CD4-positive, CD25-positive, alpha-beta regulatory T cell (primary cell): ENCODE measurements around the gene AGAP1. TPM values are rescaled to one million over a fixed set of nuclear protein-coding genes. Genes with fewer than 3 reads are reported as not detected.
A peak's percentile ranks its signal among the peaks of the same experiment; 100 is the strongest.

Experiments
- ATAC-seq, 2 donors: fragments of 150-1000 bp; cut with Tn5 transposase; one replicate each; pipeline ENCODE4 v1.10.0; 2021; ENCODE audit warnings: low read depth in 2 of 2, moderate number of reproducible peaks in 2 of 2, moderate library complexity in 1 of 2
- DNase-seq, 3 donors: peaks; one replicate each; pipeline versions ENCODE4 v3.0.0 to v3.0.0-alpha.2; 2012 to 2022; ENCODE audit warnings: mixed read lengths in 1 of 3
- H3K27ac ChIP-seq: one replicate; pipeline ENCODE4 v1.7.0; 2013; ENCODE audit warnings: mild to moderate bottlenecking, low read length; ENCODE audit not compliant: insufficient read depth, poor library complexity, severe bottlenecking
- H3K27me3 ChIP-seq: one replicate; pipeline ENCODE4 v1.7.0; 2013; ENCODE audit warnings: low read length; ENCODE audit not compliant: control insufficient read depth, insufficient read depth
- H3K36me3 ChIP-seq: one replicate; pipeline ENCODE4 v1.7.0; 2013; ENCODE audit warnings: mild to moderate bottlenecking, low read length, moderate library complexity; ENCODE audit not compliant: control insufficient read depth, insufficient read depth
- H3K4me1 ChIP-seq: 2 replicates; pipeline ENCODE4 v1.7.0; 2013; ENCODE audit warnings: mild to moderate bottlenecking, low read length; ENCODE audit not compliant: insufficient read depth, control insufficient read depth, poor library complexity, severe bottlenecking
- H3K4me3 ChIP-seq: one replicate; pipeline ENCODE4 v1.7.0; 2013; ENCODE audit warnings: low read depth, mild to moderate bottlenecking, low read length, moderate library complexity
- H3K9me3 ChIP-seq, 2 experiments: 1 replicate in 1 of 2; 2 replicates in 1 of 2; pipeline ENCODE4 v1.7.0; 2013; ENCODE audit warnings: low read length in 2 of 2, mild to moderate bottlenecking in 1 of 2, moderate library complexity in 1 of 2; ENCODE audit not compliant: control insufficient read depth in 2 of 2
- H3K27ac Mint-ChIP-seq, 3 donors: one replicate each; pipeline ENCODE4 v1.8.0; 2020 to 2022; ENCODE audit warnings: mild to moderate bottlenecking in 3 of 3, mixed read lengths in 3 of 3, moderate library complexity in 2 of 3
- H3K27me3 Mint-ChIP-seq: one replicate; pipeline ENCODE4 v1.8.0; 2022; ENCODE audit warnings: mild to moderate bottlenecking, mixed read lengths
- H3K36me3 Mint-ChIP-seq: one replicate; pipeline ENCODE4 v1.8.0; 2020; ENCODE audit warnings: mixed read lengths
- H3K4me1 Mint-ChIP-seq, 4 donors: one replicate each; pipeline ENCODE4 v1.8.0; 2020 to 2022; ENCODE audit warnings: mixed read lengths in 4 of 4, mild to moderate bottlenecking in 1 of 4
- H3K4me3 Mint-ChIP-seq, 4 donors: one replicate each; pipeline ENCODE4 v1.8.0; 2020 to 2022; ENCODE audit warnings: mild to moderate bottlenecking in 4 of 4, mixed read lengths in 4 of 4, moderate library complexity in 3 of 4
- H3K9me3 Mint-ChIP-seq, 7 donors: one replicate each; pipeline ENCODE4 v1.8.0; 2020 to 2022; ENCODE audit warnings: mixed read lengths in 7 of 7, mild to moderate bottlenecking in 3 of 7, moderate library complexity in 2 of 7
- polyA plus RNA-seq, 4 donors: library from polyadenylated mRNA; unstranded; fragments of 300-500 nt; fragmentation: Illumina TruSeq; gene quantifications; one replicate each; pipeline ENCODE4 v1.2.3, GENCODE V29; 2021
- total RNA-seq: library from RNA; stranded (reverse); gene quantifications from one replicate; pipeline ENCODE4 v1.2.3, GENCODE V29; 2022

AGAP1 gene
- total and polyA plus RNA-seq, 5 donors from 2014 or later: 0.99 TPM; not detected in 4

DNA sequence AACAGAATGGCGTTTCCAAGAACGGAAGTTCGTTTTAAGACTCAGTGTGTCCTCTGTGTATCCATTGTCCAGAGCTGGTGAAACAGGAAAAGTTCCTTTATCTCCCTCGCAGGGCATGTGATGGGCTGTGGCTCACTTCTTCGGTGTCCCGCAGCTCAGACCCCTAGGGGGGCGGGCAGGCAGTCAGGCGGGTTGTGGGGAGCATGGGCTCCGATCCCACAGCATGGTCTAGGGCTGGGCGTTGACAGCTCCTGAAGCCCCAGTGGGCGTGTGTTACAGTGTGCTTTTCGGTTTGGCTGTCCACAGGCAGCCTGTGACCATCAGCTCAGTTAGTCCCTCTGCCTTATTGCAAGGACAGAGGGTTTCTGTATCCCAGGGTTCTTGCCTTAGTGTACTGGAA, 319.6 kb downstream of the AGAP1 start:
- Histone ChIP-seq H3K27ac (no peak overlapping the region), H3K27me3 (no peaks in the 10 kb centered on the region), H3K36me3 (no peaks in the 10 kb centered on the region), H3K4me3 (no peak overlapping the region), H3K9me3 (no peaks in the 10 kb centered on the region), H3K4me1 (no peaks in the 10 kb centered on the region)
- no peak overlapping the region for H3K4me3 Mint-ChIP-seq
- no peak overlapping the region for H3K27ac Mint-ChIP-seq
- no peak for DNase-seq
- H3K27me3 Mint-ChIP-seq: no peaks in the 10 kb centered on the region
- peaks cover 0 to 2% (median 0%) of the 10 kb centered on the region in 7 donors for H3K9me3 Mint-ChIP-seq
- ATAC-seq: no peak
- no peaks in the 10 kb centered on the region for H3K36me3 Mint-ChIP-seq
- H3K4me1 Mint-ChIP-seq: no peaks in the 10 kb centered on the region

GRCh38 chr2:235820571-235820970, 326.7 kb downstream of the AGAP1 start:
- Mint-ChIP-seq H3K27me3 (no peaks in the 10 kb centered on the region), H3K27ac (no peak overlapping the region)

DNA sequence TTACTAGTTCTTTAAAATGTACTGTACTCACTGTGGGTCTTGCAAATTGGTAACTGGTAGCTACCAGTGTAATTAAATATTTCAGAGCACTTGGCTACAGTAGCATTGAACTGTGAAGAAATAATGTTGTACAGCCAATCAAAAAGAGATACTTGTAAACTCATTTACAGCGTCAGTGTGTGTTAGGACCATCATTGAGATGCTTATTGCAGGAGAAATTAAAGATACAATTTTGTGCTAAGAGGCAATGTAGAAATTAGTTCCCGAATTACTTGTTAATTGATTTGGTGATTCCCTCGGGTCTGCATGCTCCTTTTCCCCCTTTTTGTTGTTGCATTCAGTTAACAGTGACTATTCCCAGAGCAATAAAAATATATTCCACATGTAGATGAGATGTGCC, 330.5 kb downstream of the AGAP1 start:
- no peak for DNase-seq
- Histone ChIP-seq H3K27ac (no peak overlapping the region), H3K36me3 (no peaks in the 10 kb centered on the region), H3K4me3 (no peak overlapping the region), H3K27me3 (no peaks in the 10 kb centered on the region), H3K4me1 (no peaks in the 10 kb centered on the region), H3K9me3 (no peaks in the 10 kb centered on the region)
- H3K27me3 Mint-ChIP-seq: no peaks in the 10 kb centered on the region
- H3K4me1 Mint-ChIP-seq: no peaks in the 10 kb centered on the region
- peaks cover 0 to 4% (median 0%) of the 10 kb centered on the region in 7 donors for H3K9me3 Mint-ChIP-seq
- peak overlapping the region in 1 of 3 donors; percentile 8 for H3K27ac Mint-ChIP-seq
- H3K4me3 Mint-ChIP-seq: no peak overlapping the region
- no peak for ATAC-seq
- H3K36me3 Mint-ChIP-seq: no peaks in the 10 kb centered on the region

More at GRCh38 chr2:235820571-235820970, 326.7 kb downstream of the AGAP1 start:
- Histone ChIP-seq H3K27me3 (no peaks in the 10 kb centered on the region), H3K9me3 (no peaks in the 10 kb centered on the region), H3K36me3 (no peaks in the 10 kb centered on the region), H3K4me1 (no peaks in the 10 kb centered on the region), H3K27ac (no peak overlapping the region), H3K4me3 (no peak overlapping the region)
- H3K9me3 Mint-ChIP-seq: peaks cover 0 to 4% (median 0%) of the 10 kb centered on the region in 7 donors
- no peak overlapping the region for H3K4me3 Mint-ChIP-seq
- no peaks in the 10 kb centered on the region for H3K4me1 Mint-ChIP-seq
- ATAC-seq (no peak), DNase-seq (no peak)
- H3K36me3 Mint-ChIP-seq: no peaks in the 10 kb centered on the region

- H3K9me3 Mint-ChIP-seq: peaks cover 0 to 4% (median 0%) of the 10 kb centered on the region in 7 donors
- Histone ChIP-seq H3K36me3 (no peaks in the 10 kb centered on the region), H3K4me1 (no peaks in the 10 kb centered on the region), H3K4me3 (no peak overlapping the region), H3K9me3 (no peaks in the 10 kb centered on the region), H3K27ac (no peak overlapping the region), H3K27me3 (no peaks in the 10 kb centered on the region)
- ATAC-seq: no peak
- H3K4me1 Mint-ChIP-seq: no peaks in the 10 kb centered on the region
- H3K27ac Mint-ChIP-seq: no peak overlapping the region
- no peak for DNase-seq
- no peaks in the 10 kb centered on the region for H3K27me3 Mint-ChIP-seq
- H3K4me3 Mint-ChIP-seq: no peak overlapping the region
- no peaks in the 10 kb centered on the region for H3K36me3 Mint-ChIP-seq
Observed at GRCh38 chr2:235825946-235826345, 332.1 kb downstream of the AGAP1 start.

DNA sequence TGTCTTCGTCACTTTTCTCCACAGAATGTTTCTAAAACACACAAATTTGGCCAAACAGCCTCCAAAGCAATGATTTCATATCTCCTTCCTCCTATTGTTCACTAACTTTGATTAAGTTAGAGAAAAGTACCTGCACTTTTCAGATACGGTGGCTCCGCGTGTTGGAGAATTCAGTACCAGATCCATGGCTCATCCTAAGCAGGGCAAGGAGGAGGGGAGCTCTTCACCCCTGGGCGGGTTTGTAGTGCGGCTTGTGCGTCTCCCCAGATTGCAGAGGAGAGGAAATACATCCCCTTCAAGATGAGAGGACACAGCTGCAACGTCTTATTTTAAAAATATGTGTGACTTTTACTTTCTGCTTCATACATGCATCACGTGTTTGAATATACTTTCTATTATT, 333.0 kb downstream of the AGAP1 start:
- DNase-seq (no peak), ATAC-seq (no peak)
- H3K4me3 Mint-ChIP-seq: no peak overlapping the region
- H3K36me3 Mint-ChIP-seq: no peaks in the 10 kb centered on the region
- H3K27me3 ChIP-seq: no peaks in the 10 kb centered on the region
- no peak overlapping the region for H3K4me3 ChIP-seq
- peaks cover 0 to 4% (median 0%) of the 10 kb centered on the region in 7 donors for H3K9me3 Mint-ChIP-seq
- H3K36me3 ChIP-seq: no peaks in the 10 kb centered on the region
- no peaks in the 10 kb centered on the region for H3K27me3 Mint-ChIP-seq
- no peaks in the 10 kb centered on the region for H3K4me1 ChIP-seq
- no peaks in the 10 kb centered on the region for H3K9me3 ChIP-seq
- H3K4me1 Mint-ChIP-seq: no peaks in the 10 kb centered on the region
- H3K27ac ChIP-seq: no peak overlapping the region
- H3K27ac Mint-ChIP-seq: no peak overlapping the region

DNA sequence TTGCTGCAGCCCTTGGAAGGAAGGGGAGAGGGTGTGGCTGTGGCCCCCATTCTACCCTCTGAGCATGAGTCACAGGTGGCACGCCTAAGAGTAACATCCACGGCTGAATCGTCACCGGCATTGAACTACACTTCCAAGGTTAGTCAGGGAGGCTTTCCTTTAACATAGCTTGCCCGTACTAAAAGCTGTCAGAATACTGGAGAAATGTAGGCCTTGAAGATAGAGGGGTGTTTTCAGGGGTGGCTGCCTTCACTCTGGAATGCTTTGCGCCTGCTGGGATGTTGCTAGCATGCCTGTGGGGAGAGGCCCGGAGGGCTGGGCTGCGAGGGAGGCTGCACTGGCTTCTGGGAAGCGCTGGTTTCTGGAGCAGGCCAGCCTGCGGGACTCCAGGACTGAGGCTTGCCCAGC, 333.7 kb downstream of the AGAP1 start:
- peaks cover 0 to 2% (median 0%) of the 10 kb centered on the region in 7 donors for H3K9me3 Mint-ChIP-seq

DNA sequence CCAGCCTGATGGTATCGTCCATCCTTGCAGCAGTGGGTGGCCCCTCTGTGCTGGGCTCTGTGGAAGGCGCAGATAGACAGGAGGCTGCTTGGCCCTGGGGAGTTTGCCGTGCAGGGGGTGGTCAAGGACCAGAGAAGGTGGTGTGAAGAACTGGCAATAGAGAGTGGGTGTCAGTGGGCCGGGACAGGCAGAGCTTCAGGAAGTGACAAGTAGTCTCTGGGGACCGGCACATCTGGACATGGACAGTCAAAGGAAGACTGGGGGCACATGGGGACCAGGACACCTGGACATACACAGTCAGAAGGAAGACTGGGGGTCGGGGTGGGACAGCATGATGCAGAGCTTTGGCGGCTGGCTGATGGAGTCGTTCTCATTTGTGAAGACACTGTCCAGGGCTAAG, 335.9 kb downstream of the AGAP1 start:
- H3K9me3 Mint-ChIP-seq: no peaks in the 10 kb centered on the region
- H3K27ac ChIP-seq: no peak overlapping the region
- ATAC-seq: no peak

More for the DNA sequence above, 333.7 kb downstream of the AGAP1 start:
- Mint-ChIP-seq H3K4me1 (no peaks in the 10 kb centered on the region), H3K27me3 (peaks cover 3% of the 10 kb centered on the region), H3K27ac (no peak overlapping the region), H3K4me3 (no peak overlapping the region), H3K36me3 (no peaks in the 10 kb centered on the region)
- no peaks in the 10 kb centered on the region for H3K9me3 ChIP-seq
- H3K27ac ChIP-seq: no peak overlapping the region
- H3K4me3 ChIP-seq: no peak overlapping the region
- H3K36me3 ChIP-seq: no peaks in the 10 kb centered on the region
- DNase-seq: no peak
- no peak for ATAC-seq
- no peaks in the 10 kb centered on the region for H3K4me1 ChIP-seq
- H3K27me3 ChIP-seq: no peaks in the 10 kb centered on the region

DNA sequence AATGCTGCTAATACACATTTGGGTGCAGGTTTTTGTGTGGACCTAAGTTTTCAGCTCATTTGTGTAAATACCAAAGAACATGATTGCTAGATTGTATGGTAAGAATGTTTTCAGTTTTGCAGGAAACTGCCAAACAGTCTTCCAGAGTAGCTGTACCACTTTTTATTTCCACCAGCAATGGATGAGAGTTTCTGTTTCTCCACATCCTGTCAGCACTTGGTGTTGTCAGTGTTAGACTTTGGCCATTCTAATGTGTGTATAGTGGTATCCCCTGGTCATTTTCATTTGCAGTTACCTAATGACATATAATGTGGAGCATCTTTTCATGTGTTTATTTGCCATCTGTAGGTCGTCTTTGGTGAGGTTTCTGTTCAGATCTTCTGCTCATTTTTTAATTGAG, 337.9 kb downstream of the AGAP1 start:
- Histone ChIP-seq H3K27me3 (no peaks in the 10 kb centered on the region), H3K36me3 (no peaks in the 10 kb centered on the region), H3K4me1 (no peaks in the 10 kb centered on the region), H3K9me3 (no peaks in the 10 kb centered on the region), H3K27ac (no peak overlapping the region), H3K4me3 (no peak overlapping the region)
- DNase-seq: no peak
- Mint-ChIP-seq H3K36me3 (no peaks in the 10 kb centered on the region), H3K4me1 (no peaks in the 10 kb centered on the region), H3K27me3 (peaks cover 5% of the 10 kb centered on the region), H3K27ac (no peak overlapping the region), H3K4me3 (no peak overlapping the region), H3K9me3 (no peaks in the 10 kb centered on the region)
- ATAC-seq: no peak

More for the DNA sequence above, 335.9 kb downstream of the AGAP1 start:
- Mint-ChIP-seq H3K4me1 (no peaks in the 10 kb centered on the region), H3K36me3 (no peaks in the 10 kb centered on the region), H3K27me3 (peaks cover 5% of the 10 kb centered on the region), H3K27ac (no peak overlapping the region), H3K4me3 (no peak overlapping the region)
- Histone ChIP-seq H3K4me3 (no peak overlapping the region), H3K9me3 (no peaks in the 10 kb centered on the region), H3K4me1 (no peaks in the 10 kb centered on the region), H3K36me3 (no peaks in the 10 kb centered on the region), H3K27me3 (no peaks in the 10 kb centered on the region)
- DNase-seq: no peak
